WTC11 (cell line): ENCODE measurements around the gene TFCP2. TPM values are rescaled to one million over a fixed set of nuclear protein-coding genes. Genes with fewer than 3 reads are reported as not detected.

Experiments
- ATAC-seq: fragments of 200-7000 bp; cut with Tn5 transposase; 2 replicates; pipeline ENCODE4 v1.10.0; 2021; ENCODE audit warnings: mild to moderate bottlenecking, moderate library complexity
- CTCF ChIA-PET: fragments of 300-600 bp; sonication (Branson Sonifier 250); formaldehyde crosslinking; loops from one replicate; lab custom pipeline; 2021; ENCODE audit warnings: antibody characterized with exemption; lab: Charles Lee
- POLR2A ChIA-PET: fragments of 350-600 bp; sonication (Branson Sonifier 250); formaldehyde crosslinking; loops from one replicate; lab custom pipeline; 2021; ENCODE audit warnings: antibody characterized with exemption; lab: Charles Lee
- DNase-seq: peaks from one replicate; pipeline ENCODE4 v3.0.0; 2021; ENCODE audit warnings: low spot score
- H3K27ac Mint-ChIP-seq: 2 replicates; pipeline ENCODE4 v1.8.0; 2021; ENCODE audit warnings: mixed read lengths
- H3K27me3 Mint-ChIP-seq: 2 replicates; pipeline ENCODE4 v1.8.0; 2021; ENCODE audit warnings: low read depth, mild to moderate bottlenecking, moderate library complexity, mixed read lengths
- H3K36me3 Mint-ChIP-seq: 2 replicates; pipeline ENCODE4 v1.8.0; 2021; ENCODE audit warnings: mixed read lengths
- H3K4me1 Mint-ChIP-seq: 2 replicates; pipeline ENCODE4 v1.8.0; 2022; ENCODE audit warnings: mixed read lengths
- H3K4me3 Mint-ChIP-seq: 2 replicates; pipeline ENCODE4 v1.8.0; 2021; ENCODE audit warnings: mild to moderate bottlenecking, moderate library complexity, mixed read lengths
- H3K9me3 Mint-ChIP-seq: 2 replicates; pipeline ENCODE4 v1.8.0; 2021; ENCODE audit warnings: mixed read lengths
- CBFB ChIP-seq: sonication (generic); formaldehyde crosslinking; IDR thresholded peaks from 2 replicates; pipeline ENCODE4 v1.8.1; 2022; ENCODE audit warnings: mild to moderate bottlenecking, low read depth, missing genetic modification reagents
- MYBL2 ChIP-seq: sonication (generic); formaldehyde crosslinking; IDR thresholded peaks from 2 replicates; pipeline ENCODE4 v1.8.1; 2023; ENCODE audit warnings: mild to moderate bottlenecking, moderate library complexity, missing genetic modification reagents
- NR1H2 ChIP-seq: sonication (generic); formaldehyde crosslinking; IDR thresholded peaks from 2 replicates; pipeline ENCODE4 v1.9.0; 2021; ENCODE audit warnings: mild to moderate bottlenecking, moderate library complexity, missing genetic modification reagents
- NR2C2 ChIP-seq: sonication (generic); formaldehyde crosslinking; IDR thresholded peaks from 2 replicates; pipeline ENCODE4 v1.8.0; 2022; ENCODE audit warnings: mild to moderate bottlenecking, missing genetic modification reagents
- PRDM15 ChIP-seq: sonication (generic); formaldehyde crosslinking; IDR thresholded peaks from 2 replicates; pipeline ENCODE4 v1.8.0; 2022; ENCODE audit warnings: missing genetic modification reagents
- PRRX2 ChIP-seq: fragments of 250-450 bp; sonication (Bioruptor Pico); IDR thresholded peaks from 2 replicates; pipeline ENCODE4 v1.8.0; 2021; ENCODE audit warnings: mild to moderate bottlenecking
- STAT6 ChIP-seq: sonication (generic); formaldehyde crosslinking; conservative IDR thresholded peaks from 2 replicates; pipeline ENCODE4 v1.8.1; 2023; ENCODE audit warnings: mild to moderate bottlenecking, low read depth, missing genetic modification reagents, moderate library complexity
- TEAD4 ChIP-seq: sonication (generic); formaldehyde crosslinking; IDR thresholded peaks from 2 replicates; pipeline ENCODE4 v1.8.0; 2022; ENCODE audit warnings: mild to moderate bottlenecking, missing genetic modification reagents
- TP53 ChIP-seq: sonication (generic); formaldehyde crosslinking; IDR thresholded peaks from 2 replicates; pipeline ENCODE4 v1.8.1; 2023; ENCODE audit warnings: mild to moderate bottlenecking, missing genetic modification reagents
- ZNF121 ChIP-seq: sonication (generic); formaldehyde crosslinking; IDR thresholded peaks from 2 replicates; pipeline ENCODE4 v1.8.0; 2023; ENCODE audit warnings: missing genetic modification reagents
- ZNF138 ChIP-seq: sonication (generic); formaldehyde crosslinking; conservative IDR thresholded peaks from 2 replicates; pipeline ENCODE4 v1.8.1; 2022; ENCODE audit warnings: mild to moderate bottlenecking, moderate library complexity, missing genetic modification reagents
- ZNF281 ChIP-seq: sonication (generic); formaldehyde crosslinking; IDR thresholded peaks from 2 replicates; pipeline ENCODE4 v1.8.0; 2023; ENCODE audit warnings: mild to moderate bottlenecking, missing genetic modification reagents
- ZNF425 ChIP-seq: fragments of 250-450 bp; sonication (Bioruptor Pico); conservative IDR thresholded peaks from 2 replicates; pipeline ENCODE4 v1.9.0; 2021; ENCODE audit warnings: mild to moderate bottlenecking
- total RNA-seq: library from RNA; stranded (reverse); gene quantifications from 3 replicates; pipeline ENCODE4 v1.2.3, GENCODE V29; 2021
- TF ChIP-seq, protein P1 (sequence below): sonication (generic); formaldehyde crosslinking; IDR thresholded peaks from 2 replicates; pipeline ENCODE4 v1.8.1; 2022; ENCODE audit warnings: mild to moderate bottlenecking, missing genetic modification reagents, moderate library complexity, borderline replicate concordance
- TF ChIP-seq, protein P2 (sequence below): sonication (generic); formaldehyde crosslinking; IDR thresholded peaks from 2 replicates; pipeline ENCODE4 v1.8.1; 2023; ENCODE audit warnings: mild to moderate bottlenecking, moderate library complexity, missing genetic modification reagents
- TF ChIP-seq, protein P3 (sequence below): sonication (generic); formaldehyde crosslinking; IDR thresholded peaks from 2 replicates; pipeline ENCODE4 v1.8.1; 2022; ENCODE audit warnings: mild to moderate bottlenecking, moderate library complexity, missing genetic modification reagents

The TFCP2 gene
- total RNA-seq, 1 experiment from 2014 or later: 35.4 TPM

GRCh38 chr12:51076236-51076930, 96.6 kb downstream of the TFCP2 start:
- peaks cover 26% of the 10 kb centered on the region for H3K36me3 Mint-ChIP-seq
- H3K4me1 Mint-ChIP-seq: peaks cover 2% of the 10 kb centered on the region
- no peak overlapping the region for H3K4me3 Mint-ChIP-seq
- DNase-seq: no peak
- no peaks in the 10 kb centered on the region for H3K9me3 Mint-ChIP-seq
- no peak for TF ChIP-seq STAT6 (CRISPR knock-in tag)
- TF ChIP-seq, protein P1, sequence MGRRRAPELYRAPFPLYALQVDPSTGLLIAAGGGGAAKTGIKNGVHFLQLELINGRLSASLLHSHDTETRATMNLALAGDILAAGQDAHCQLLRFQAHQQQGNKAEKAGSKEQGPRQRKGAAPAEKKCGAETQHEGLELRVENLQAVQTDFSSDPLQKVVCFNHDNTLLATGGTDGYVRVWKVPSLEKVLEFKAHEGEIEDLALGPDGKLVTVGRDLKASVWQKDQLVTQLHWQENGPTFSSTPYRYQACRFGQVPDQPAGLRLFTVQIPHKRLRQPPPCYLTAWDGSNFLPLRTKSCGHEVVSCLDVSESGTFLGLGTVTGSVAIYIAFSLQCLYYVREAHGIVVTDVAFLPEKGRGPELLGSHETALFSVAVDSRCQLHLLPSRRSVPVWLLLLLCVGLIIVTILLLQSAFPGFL: no peak
- no peak for TF ChIP-seq PRRX2
- TF ChIP-seq, protein P2, sequence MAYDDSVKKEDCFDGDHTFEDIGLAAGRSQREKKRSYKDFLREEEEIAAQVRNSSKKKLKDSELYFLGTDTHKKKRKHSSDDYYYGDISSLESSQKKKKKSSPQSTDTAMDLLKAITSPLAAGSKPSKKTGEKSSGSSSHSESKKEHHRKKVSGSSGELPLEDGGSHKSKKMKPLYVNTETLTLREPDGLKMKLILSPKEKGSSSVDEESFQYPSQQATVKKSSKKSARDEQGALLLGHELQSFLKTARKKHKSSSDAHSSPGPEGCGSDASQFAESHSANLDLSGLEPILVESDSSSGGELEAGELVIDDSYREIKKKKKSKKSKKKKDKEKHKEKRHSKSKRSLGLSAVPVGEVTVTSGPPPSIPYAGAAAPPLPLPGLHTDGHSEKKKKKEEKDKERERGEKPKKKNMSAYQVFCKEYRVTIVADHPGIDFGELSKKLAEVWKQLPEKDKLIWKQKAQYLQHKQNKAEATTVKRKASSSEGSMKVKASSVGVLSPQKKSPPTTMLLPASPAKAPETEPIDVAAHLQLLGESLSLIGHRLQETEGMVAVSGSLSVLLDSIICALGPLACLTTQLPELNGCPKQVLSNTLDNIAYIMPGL (CRISPR knock-in tag): no peak
- TF ChIP-seq MYBL2 (CRISPR knock-in tag): no peak
- TF ChIP-seq, protein P3, sequence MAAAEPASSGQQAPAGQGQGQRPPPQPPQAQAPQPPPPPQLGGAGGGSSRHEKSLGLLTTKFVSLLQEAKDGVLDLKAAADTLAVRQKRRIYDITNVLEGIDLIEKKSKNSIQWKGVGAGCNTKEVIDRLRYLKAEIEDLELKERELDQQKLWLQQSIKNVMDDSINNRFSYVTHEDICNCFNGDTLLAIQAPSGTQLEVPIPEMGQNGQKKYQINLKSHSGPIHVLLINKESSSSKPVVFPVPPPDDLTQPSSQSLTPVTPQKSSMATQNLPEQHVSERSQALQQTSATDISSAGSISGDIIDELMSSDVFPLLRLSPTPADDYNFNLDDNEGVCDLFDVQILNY (CRISPR knock-in tag): no peak
- no peak for TF ChIP-seq CBFB (CRISPR knock-in tag)
- TF ChIP-seq ZNF425 (CRISPR knock-in tag): no peak
- H3K27ac Mint-ChIP-seq: no peak overlapping the region
- ATAC-seq: no peak
- ChIA-PET POLR2A (interaction anchor here (0.8 to 1.3 kb wide), 2 partner anchors 162 to 173 kb away, joined by 5 to 7 read pairs; partner anchors contain the start of gene DAZAP2), CTCF (interaction anchor here (1.6 kb wide), 1 partner anchor 50 kb away, joined by 4 read pairs; the partner anchor contains the start of gene SLC11A2)
- no peaks in the 10 kb centered on the region for H3K27me3 Mint-ChIP-seq

GRCh38 chr12:51075390-51075789, 97.5 kb downstream of the TFCP2 start:
- ATAC-seq (no peak), DNase-seq (no peak)
- Mint-ChIP-seq H3K4me1 (no peaks in the 10 kb centered on the region; the same call in 1 of the 2 replicates), H3K4me3 (no peak overlapping the region), H3K27ac (no peak overlapping the region), H3K27me3 (no peaks in the 10 kb centered on the region), H3K9me3 (no peaks in the 10 kb centered on the region), H3K36me3 (peaks cover 29% of the 10 kb centered on the region)
- ChIA-PET CTCF (interaction anchor here (1.6 kb wide), 1 partner anchor 49 kb away, joined by 4 read pairs; the partner anchor contains the start of gene SLC11A2), POLR2A (interaction anchor here (2.2 kb wide), 1 partner anchor 8 kb away, joined by 12 read pairs; the partner anchor contains the start of gene CSRNP2)
- TF ChIP-seq ZNF138 (CRISPR knock-in tag) (no peak), TEAD4 (CRISPR knock-in tag) (no peak), ZNF121 (CRISPR knock-in tag) (no peak), TP53 (CRISPR knock-in tag) (no peak), NR2C2 (no peak), NR1H2 (CRISPR knock-in tag) (no peak), ZNF281 (CRISPR knock-in tag) (no peak), PRDM15 (CRISPR knock-in tag) (no peak)
- TF ChIP-seq, protein P3 (CRISPR knock-in tag): no peak
- TF ChIP-seq, all 79 proteins: peak for 0
